Mesenteric fat pad (tissue), 1 donor: Measurements from ENCODE around the gene FRMPD2. TPM values are rescaled to one million over a fixed set of nuclear protein-coding genes. Genes with fewer than 3 reads are reported as not detected.
"Not testable (repeated sequence)": the region's sequence is repeated elsewhere in the genome, so short reads cannot be mapped to it uniquely, and the experiment has no call there.

Experiments used
- DNase-seq: peaks from one replicate; pipeline ENCODE4 v3.0.0-alpha.2; 2020; ENCODE audit warnings: low spot score
- total RNA-seq: library from RNA; stranded (reverse); fragmentation: NEBNext Ultra II Directional; extraction: Animal tissue kit (Norgen Biotek cat#: 25700); gene quantifications from one replicate; pipeline ENCODE4 v1.2.1, GENCODE V29; 2021
- donor health status: DM: yes; HTN: yes; CAD: no.

The FRMPD2 gene
- total RNA-seq, 1 donor from 2014 or later: not detected

- no peak for DNase-seq
Measured at GRCh38 chr10:48288661-48289060, 14.2 kb upstream of the FRMPD2 start.

- DNase-seq: no peak
Measured at GRCh38 chr10:48287417-48288391, 13.2 kb upstream of the FRMPD2 start.

GRCh38 chr10:48286356-48286755 lies 11.9 kb upstream of the FRMPD2 start:
- no peak for DNase-seq

GRCh38 chr10:48285710-48286109 lies 11.2 kb upstream of the FRMPD2 start:
- DNase-seq: no peak

GRCh38 chr10:48284811-48285210 lies 10.3 kb upstream of the FRMPD2 start:
- DNase-seq: no peak

GRCh38 chr10:48284002-48284546 lies 9.6 kb upstream of the FRMPD2 start:
- DNase-seq: no peak

GRCh38 chr10:48282829-48283228 lies 8.3 kb upstream of the FRMPD2 start:
- no peak for DNase-seq

- not testable (repeated sequence) for DNase-seq
Measured at GRCh38 chr10:48281697-48282096, 7.2 kb upstream of the FRMPD2 start.

GRCh38 chr10:48279081-48279751 lies 4.7 kb upstream of the FRMPD2 start:
- no peak for DNase-seq

- DNase-seq: no peak
Measured at GRCh38 chr10:48277093-48277492, 2.6 kb upstream of the FRMPD2 start.

- no peak for DNase-seq
Measured at GRCh38 chr10:48273741-48274140, 755 bp downstream of the FRMPD2 start.

GRCh38 chr10:48272682-48273081 lies 1.8 kb downstream of the FRMPD2 start:
- DNase-seq: no peak

- DNase-seq: no peak
Measured at GRCh38 chr10:48271047-48271730, 3.3 kb downstream of the FRMPD2 start.

- no peak for DNase-seq
Measured at GRCh38 chr10:48266528-48266927, 8.0 kb downstream of the FRMPD2 start.

- DNase-seq: no peak
Measured at GRCh38 chr10:48258105-48258504, 16.4 kb downstream of the FRMPD2 start.

GRCh38 chr10:48257407-48257961 lies 17.0 kb downstream of the FRMPD2 start:
- DNase-seq: no peak

- DNase-seq: no peak
Measured at GRCh38 chr10:48255722-48256121, 18.8 kb downstream of the FRMPD2 start.

GRCh38 chr10:48254750-48255512 lies 19.6 kb downstream of the FRMPD2 start:
- no peak for DNase-seq

- no peak for DNase-seq
Measured at GRCh38 chr10:48253970-48254657, 20.4 kb downstream of the FRMPD2 start.

GRCh38 chr10:48252354-48252650 lies 22.2 kb downstream of the FRMPD2 start:
- DNase-seq: no peak
